Activated CD4-positive, alpha-beta T cell treated with anti-CD3 and anti-CD28 coated beads for 1 hour (primary cell): ENCODE measurements around the gene SGCD.

ENCODE experiments used
- DNase-seq: peaks from one replicate; pipeline ENCODE4 v3.0.0-alpha.2; 2020

Gene SGCD

GRCh38 chr5:156326718-156327259 is at the start of gene SGCD:
Gene SGCD, plus strand, starts transcription at chr5:156327164.
- DNase-seq = no peak

DNA sequence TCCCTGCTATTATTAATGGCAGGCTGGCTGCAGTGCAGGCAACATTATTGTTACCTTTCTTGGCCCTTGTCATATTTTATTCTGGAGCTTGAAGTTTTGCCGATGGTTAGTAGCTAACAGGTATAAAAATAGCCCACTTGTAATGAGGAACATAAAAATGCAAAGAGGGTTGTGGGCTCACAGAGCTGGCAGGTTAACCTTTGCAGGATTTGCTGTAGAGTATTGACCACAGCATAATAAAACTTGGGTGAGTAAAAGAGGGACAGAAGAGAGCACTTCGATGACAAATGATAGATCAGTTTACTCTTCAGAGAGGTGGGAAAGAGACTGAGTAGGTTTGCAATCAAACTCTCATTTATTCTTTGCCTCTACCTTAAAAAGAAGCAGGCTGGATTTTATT is 49.7 kb upstream of the SGCD start:
- no peak for DNase-seq

DNA sequence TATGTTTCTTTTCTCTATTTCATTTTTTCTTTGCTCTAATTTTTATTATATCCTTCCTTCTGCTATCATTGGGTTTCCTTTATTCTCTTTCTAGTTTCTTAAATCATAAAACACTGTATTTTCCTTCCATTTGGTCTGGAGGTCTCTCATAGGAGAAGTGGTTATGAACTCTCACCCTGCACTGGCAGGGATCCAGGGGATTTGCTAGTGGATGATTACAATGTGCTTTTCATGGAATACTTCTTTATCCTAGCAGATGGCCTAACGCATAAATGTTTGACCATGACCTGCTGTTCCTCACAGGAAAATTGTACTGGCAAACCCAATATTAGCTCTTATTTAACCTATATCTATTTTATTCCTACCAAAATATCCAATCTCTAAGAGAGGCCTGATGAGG is 31.5 kb upstream of the SGCD start:
- no peak for DNase-seq

GRCh38 chr5:156310115-156310514 is 16.8 kb upstream of the SGCD start:
- DNase-seq = no peak

GRCh38 chr5:156312897-156313694 is 13.9 kb upstream of the SGCD start:
- DNase-seq = no peak

DNA sequence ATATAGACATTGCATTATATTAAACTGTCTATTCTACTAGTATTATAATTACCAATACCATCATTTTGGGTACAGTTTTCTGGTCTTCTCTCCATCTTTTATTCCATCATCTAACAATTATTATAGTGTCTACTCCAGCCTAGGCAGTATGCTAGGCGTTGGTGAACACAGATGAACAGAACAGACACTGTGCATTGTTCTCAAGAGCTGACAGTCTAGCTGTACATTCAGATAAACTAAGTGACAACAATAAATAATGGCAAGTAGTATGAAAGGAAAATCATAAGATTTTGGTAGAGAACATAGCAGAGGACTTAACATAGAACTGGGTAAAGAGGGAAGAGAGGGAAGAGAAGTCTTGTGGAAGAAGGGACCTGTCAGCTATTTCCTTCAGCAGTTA is 12.5 kb upstream of the SGCD start:
- DNase-seq = no peak

- DNase-seq = no peak
Measured at GRCh38 chr5:156322666-156323065, 4.3 kb upstream of the SGCD start.

GRCh38 chr5:156327296-156327695 is 332 bp downstream of the SGCD start:
- no peak for DNase-seq

DNA sequence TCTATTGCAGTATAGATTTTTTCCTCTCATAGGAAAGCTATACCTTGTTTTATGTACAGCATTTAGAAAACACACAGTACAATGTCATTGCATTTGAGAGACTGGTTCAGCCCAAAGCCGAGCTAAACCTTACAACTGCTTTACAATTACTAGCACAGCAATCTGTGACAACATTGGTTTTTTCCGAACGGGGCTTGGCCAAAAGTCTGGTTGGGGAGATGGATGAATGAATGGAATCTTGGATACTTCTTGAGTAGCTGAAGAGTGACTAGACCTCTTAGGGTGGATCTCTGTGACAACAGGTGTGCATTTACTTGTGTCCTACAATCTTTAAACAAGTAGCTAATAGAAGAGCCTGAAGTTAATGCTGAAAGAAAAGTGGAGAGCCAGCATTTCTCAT is 1.2 kb downstream of the SGCD start:
- DNase-seq = no peak

GRCh38 chr5:156328766-156329165 is 1.8 kb downstream of the SGCD start:
- no peak for DNase-seq

DNA sequence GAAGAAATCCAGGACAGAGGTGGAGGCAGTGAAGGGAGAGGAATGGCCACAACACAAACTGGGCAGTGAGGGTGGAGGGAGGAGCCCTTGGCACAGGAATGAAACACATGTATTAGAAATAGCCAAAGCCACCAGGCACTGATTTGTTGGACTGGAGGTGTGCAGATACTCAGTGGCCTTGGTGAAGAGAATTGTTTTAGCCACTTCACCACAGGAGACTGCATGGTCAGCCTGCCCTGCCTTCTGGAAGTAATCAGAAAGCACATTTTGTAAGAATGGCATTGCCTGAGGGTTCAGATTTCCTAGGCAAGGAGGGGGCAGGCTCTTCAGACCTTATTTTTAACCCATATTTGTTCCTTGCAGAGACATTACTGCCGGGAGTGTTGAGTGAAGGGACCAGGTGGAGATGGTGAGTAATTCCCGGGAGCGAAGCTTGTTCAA is 2.2 kb downstream of the SGCD start:
- no peak for DNase-seq

GRCh38 chr5:156330141-156330870 is 3.3 kb downstream of the SGCD start:
- no peak for DNase-seq

DNA sequence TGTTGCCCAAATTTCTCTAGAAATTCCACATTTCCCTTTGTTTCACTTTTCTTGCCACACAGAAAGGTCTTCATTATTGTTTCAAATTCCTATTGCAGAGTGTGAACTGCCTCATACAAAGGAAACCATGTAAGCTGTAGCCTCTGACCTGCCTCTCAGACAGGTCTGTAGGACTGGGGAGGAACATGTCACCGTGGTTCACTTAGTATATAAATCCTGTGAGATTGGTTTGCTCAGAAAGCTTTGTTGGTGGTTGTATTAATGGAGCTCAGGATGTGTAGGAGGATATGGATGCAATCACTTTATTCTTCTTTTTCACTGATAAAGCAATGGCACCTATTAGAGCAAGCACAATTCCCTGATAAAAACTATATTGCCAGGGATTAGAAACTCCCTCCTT is 4.2 kb downstream of the SGCD start:
- no peak for DNase-seq

DNA sequence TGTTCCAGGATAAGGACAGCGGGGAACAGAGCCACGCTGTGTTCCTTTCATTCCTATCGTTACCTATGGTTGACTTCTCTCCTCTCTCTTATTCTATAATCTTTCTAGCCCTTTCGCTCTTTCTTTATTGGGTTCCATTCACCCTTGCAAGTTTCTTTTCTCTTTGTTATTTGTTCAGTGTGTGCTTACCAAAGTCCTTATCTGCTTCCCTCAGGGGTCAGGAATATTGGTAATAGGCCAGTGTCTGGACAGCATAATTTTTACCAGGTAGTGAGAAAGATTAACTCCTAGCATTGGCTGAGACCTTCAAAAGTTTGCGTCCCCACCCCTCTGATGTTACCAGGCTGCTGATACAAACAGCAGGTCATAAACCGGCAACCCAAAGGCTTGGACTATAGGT is 4.9 kb downstream of the SGCD start:
- no peak for DNase-seq

DNA sequence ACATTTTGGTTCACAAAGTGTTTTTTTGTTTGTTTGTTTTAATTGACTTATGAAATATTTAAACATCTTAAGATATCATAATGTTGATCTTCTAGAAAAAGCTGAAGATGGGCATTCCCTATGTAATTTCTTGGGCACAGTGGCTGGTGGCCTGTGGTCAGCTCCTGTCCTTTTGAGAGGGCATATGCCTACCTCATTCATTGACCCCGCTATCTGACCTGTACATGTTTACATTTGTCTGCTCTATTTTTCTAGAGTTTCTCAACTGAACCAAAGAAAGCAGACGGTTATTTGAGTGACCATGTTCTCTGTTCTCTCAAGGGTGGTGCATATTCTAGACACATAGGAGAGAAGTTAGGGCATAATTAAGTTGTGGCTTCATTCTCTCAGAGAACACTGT is 5.3 kb downstream of the SGCD start:
- no peak for DNase-seq

DNA sequence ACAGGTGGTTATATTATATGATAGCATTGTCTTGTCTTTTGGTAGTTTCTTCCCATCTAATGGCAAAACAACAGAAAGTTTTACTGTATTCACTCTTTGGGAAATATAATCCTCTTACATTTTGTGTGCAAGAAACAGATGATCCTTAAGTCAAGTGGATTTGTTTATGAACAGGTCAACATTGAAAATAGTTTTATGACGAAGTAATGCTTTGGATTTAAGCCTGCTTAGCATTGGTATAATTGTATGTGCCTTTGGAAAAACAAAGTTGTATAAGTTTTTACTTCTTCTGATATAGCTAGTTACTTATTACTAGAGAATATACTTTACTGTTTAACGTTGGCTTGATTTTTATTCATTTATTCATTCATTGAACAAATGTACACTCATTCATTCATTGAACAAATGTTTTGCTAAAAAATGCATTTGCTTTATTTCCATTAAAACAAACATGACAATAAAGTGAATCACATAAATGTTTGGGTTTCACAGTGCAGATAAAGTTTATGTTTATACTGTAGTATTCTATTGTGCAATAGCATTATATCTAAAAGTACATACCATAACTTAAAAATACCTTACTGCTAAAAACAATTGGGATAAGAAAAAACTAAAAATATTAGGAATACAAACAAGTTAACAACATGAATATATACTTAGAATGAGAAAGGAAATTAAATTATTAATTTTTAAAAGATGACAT is 12.3 kb downstream of the SGCD start:
- DNase-seq = no peak

- DNase-seq = no peak
Measured at GRCh38 chr5:156340893-156341292, 13.9 kb downstream of the SGCD start.

DNA sequence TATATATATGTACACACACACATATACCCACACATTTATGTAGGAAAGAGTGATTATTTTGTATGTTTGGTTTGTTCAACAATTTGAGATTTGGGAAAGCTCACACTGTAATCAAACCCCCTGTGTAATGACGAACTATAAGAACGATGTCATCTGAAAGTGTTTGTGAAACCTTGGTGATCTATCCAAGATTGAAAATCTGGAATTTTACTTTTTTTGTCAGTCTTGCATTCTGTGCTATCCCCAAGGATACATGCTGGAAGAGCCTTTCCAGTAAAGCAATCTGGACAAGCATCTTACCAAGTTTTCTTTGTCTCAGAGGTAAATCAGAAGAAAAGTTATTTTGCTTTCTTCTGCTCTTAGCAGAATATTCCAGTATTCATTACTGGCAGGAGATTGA is 23.3 kb downstream of the SGCD start:
- no peak for DNase-seq

DNA sequence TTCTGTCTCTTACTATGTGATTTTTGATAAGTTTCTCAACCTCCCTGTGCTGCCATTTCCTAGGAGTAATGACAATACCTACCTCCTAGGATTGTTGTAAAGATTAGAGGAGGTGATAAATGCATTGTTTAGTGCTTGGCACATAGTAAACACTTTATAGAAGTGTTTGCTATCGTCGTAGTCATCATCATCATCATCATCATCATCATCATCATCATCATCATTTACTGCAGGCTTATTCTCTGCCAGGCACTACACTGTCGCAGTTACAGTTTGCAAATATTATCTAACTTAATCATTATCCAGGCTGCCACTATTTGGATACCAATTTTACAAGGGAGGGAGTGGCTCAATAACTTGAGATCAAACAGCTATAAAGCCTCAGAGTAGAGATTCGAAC is 24.5 kb downstream of the SGCD start:
- DNase-seq = no peak

DNA sequence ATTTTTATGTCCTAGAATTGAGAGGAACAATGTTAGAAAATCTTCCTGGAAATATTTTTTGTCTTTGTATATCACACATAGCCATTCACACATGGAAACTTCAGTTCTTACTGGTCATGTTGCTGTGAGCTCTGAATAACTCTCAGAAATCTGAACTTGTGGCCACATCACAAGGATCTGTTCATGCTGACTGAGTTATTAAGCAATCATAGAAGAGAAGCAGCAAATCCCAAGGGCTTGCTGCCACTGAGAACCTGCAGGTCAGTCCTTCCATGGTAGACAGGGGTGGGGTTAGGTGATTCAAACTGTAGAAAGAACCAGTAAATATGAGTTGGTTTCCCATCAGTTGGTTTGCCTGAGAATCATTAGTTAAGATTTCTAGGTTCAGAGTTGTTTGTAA is 27.6 kb downstream of the SGCD start:
- DNase-seq = no peak

GRCh38 chr5:156356238-156356637 is 29.3 kb downstream of the SGCD start:
- DNase-seq = no peak

- DNase-seq = no peak
Measured at GRCh38 chr5:156359476-156359875, 32.5 kb downstream of the SGCD start.

GRCh38 chr5:156361436-156362109 is 34.6 kb downstream of the SGCD start:
- DNase-seq = no peak
